Activated naive CD4-positive, alpha-beta T cell treated with Interleukin-2 at 50 U/mL for 16 hours (primary cell): ENCODE measurements around the gene ZFAND2A.
A peak's percentile ranks its signal among the peaks of the same experiment; 100 is the strongest.
"Not testable (repeated sequence)": the region's sequence is repeated elsewhere in the genome, so short reads cannot be mapped to it uniquely, and the experiment has no call there.

Source experiments
- DNase-seq: peaks from one replicate; pipeline ENCODE4 v3.0.0-alpha.2; 2020

The ZFAND2A gene

DNA sequence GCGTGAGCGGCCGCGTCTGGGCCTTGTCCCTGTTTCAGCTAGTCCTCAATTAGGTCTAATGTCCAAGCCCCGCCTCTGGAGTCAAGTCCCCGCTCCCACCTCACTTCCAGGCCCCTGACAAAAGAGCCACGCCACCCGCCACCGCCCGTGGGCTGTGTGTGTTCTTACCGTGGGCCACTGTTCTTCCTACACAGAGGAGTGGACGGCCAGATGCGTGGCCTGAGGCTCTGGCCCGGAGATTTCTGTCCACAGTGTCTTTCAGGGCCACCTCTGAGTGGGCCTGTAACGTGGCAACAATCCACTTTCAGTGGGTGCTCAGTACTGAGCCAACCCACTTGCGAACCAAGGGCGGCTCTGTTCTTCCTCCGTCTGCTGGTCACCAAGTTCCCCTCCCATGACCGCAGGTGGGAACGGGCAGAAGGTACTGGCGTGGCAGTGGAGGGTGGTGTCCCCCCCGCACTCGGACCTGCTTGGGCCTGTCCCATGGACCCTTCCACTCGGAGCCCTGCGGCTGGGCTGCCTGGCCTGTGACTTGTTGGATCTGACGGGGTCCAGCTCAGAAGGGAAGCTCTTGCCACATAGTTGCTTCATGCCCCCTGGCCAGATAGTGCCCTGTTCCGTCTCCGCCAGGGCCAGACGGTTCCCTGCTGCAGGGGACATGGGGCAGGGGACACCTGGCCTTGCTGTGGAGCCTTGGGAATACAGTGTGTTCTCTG, 15.0 kb upstream of the ZFAND2A start:
- DNase-seq, result no peak

DNA sequence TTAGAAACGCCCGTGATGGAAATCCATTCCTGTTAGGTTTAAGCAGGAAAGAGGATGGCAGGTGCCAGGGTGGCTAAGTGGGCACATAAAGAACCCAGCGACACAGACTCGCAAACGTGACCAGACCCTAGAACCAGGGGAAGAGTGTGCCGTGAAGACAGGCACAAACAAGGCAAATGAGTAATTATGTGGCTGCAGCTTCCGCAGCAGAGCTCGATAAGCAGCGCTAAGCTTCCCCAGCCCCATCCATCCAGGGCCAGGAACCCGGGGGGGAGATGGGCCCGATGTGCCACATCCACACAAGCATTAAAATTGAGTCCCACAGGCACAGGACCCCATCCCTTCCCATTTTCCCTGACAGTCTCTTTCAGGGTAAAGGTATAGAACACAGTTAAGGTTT, 14.0 kb upstream of the ZFAND2A start:
- DNase-seq, result no peak

GRCh38 chr7:1172666-1173523, 12.9 kb upstream of the ZFAND2A start:
- no peak for DNase-seq

GRCh38 chr7:1171516-1171915, 11.5 kb upstream of the ZFAND2A start:
- DNase-seq, result not testable (repeated sequence)

DNA sequence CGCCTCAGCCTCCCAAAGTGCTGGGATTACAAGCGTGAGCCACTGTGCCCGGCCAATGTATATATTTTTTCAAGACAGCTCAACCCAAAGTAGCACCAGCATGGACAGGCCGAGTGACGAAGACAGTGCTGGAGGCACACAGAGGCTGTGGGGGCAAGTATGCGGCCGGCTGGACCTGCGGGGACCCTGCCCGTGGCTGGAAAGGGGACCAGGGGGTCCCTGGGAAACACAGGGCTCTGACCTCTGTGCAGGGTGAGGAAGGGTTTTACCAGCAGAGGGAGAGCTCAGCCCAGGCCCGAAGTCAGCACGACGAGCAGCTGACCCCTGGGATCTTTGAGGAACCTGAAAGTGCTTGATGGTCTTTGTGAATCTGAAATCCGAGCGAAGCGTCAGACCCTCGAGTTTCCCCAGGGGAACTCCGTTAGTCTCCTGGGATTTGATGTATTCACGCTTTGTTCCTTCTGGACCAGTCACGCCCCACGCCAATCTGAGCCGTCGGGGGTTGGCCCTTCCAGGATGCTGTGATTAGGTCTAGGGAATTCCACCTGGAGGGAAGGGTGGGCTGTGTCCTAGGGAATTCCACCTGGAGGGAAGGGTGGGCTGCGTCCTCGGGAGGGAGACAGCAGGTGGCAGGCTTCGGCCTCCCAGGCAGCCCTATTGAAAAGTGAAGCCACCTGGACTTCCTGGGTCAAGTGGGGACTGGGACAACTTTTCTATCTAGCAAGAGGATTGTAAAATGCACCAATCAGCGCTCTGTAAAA, 10.9 kb upstream of the ZFAND2A start:
- DNase-seq, result no peak

- DNase-seq, result peak; percentile 76
Measured at GRCh38 chr7:1169409-1170368, 9.7 kb upstream of the ZFAND2A start.

DNA sequence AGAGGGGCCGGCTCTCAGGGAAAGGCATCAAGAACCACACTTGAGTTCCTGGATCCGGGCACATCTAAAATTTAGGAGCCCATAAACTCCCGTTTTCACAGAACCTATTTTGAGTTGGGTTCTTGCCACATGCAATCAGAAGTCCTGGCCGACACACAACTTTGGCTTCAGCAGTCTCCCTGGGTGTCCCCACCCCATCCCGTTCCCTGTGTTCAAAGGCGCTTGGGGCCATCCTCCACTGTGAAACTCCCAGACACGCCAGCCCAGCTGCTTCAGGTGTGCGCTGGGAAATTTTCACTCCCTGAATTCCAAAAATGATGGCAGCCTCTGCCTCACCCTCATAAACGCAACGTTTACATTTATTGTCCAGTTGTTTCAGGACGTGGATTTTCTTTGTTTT, 8.4 kb upstream of the ZFAND2A start:
- no peak for DNase-seq

- DNase-seq, result no peak
Measured at GRCh38 chr7:1164436-1164835, 4.4 kb upstream of the ZFAND2A start.

DNA sequence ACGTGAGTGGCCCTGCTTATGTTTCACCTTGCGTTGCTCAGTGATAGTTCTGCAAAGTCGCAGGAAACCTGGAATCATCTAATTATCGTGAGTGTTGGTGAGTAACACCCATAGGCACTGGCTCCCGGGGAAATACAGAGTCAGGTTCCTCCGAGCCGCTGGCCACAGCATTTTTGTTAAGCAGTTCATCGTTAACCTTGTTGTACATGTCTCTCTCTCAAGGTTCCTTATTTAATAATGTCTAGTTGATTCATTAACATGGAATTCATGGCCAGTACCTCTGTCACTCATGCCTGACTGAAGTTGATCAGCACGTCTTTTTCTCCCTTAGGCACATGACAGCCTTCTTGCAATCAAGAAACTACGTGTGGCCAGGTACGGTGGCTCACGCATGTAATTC, 3.1 kb upstream of the ZFAND2A start:
- no peak for DNase-seq

DNA sequence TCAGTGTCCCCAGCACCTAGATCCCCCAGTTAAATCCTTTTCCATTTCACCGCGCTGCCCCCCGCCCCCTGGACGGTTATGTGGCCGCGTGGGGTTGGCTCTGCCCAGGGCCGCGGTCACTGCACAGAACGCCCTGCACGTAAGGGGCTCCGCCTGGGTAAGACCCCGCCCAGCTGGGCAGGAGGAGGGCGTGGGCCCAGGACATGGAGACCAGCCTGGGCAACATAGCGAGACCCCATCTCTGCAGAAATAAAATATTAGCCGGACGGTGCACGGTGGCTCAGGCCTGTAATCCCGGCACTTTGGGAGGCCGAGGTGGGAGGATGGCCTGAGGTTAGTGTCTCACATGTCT, 650 bp upstream of the ZFAND2A start:
- DNase-seq, result no peak

GRCh38 chr7:1159231-1159630, 765 bp downstream of the ZFAND2A start:
- not testable (repeated sequence) for DNase-seq

GRCh38 chr7:1158203-1159126, 1.5 kb downstream of the ZFAND2A start:
- DNase-seq, result no peak

DNA sequence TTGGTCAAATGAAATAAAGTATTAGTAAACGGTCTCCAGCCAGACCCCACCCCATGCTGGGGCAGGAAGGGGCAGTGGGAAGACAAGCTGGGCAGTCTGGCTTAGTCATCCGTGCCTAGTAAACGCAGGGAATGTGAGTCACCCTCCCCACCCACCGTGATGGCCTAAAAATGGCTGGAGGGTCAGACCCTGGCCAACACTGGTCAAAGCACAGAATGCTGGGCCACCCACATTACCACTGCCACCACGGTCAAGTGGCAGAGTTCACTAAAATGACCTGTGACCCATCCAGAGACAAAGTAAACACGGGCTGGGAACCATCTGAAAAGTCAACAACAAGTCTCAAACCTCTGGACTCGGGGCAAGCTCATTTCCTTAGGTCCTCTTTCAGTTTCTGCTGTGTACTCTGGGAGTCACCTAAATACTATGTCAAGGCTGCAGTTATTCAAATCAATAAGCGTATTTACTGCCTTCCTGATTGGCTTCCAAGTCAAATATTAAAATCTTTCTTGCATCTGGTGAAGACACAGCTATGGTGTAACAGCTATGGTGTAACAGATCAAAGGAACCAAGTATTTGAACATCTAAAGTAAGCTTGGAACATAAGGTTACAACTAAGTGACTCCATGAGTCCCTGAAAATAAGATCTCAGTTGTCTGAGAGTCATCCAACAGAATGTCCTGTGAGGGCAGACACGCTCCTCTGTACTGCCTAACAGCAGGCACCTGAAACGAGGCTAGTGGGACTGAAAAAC, 3.0 kb downstream of the ZFAND2A start:
- DNase-seq, result no peak

- not testable (repeated sequence) for DNase-seq
Measured at GRCh38 chr7:1155818-1156781, 3.9 kb downstream of the ZFAND2A start.

DNA sequence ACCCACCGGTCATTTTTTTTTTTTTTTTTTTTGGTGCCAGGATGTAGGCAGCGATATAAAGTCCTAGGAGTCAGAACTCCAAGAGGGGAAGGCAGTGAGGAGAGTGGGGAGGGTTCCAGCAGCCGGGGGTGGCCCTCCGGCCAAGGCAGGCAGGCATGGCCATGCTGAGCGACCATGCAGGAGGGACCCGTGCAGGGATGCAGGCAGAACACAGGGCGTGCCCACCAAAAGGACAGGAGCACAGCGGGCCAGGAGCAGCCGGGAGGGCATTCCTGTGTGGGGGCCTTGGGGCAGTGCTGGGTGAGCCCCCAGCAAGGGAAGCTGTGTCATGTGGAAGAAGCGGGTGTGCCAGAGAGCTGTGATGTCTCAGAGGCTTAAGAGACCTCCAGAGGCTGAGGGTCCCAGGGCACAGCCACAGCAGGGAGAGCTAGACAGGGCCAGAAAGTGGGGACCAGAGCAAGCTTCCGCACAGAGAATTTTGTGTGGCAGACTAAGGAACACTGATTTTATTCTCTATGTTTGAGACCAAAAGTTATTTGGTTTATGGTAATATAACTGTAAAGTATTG, 5.7 kb downstream of the ZFAND2A start:
- no peak for DNase-seq

DNA sequence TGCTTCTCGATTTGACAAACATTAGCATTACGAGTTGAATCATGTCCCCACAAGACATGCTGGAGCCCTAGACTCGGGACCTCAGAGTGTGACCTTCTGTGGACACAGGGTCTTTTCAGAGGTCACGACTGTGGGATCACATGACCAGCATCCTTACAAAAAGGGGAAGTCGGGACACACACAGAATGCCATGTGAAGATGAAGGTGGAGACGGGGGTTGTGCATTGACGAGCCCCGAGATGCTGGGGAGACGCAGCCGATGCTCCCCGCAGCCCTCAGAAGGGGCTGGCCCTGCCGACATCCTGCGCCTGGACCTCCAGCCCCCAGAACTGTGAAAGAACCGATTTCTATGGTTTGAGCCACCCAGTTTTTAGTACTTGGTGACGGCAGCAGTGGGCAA, 7.5 kb downstream of the ZFAND2A start:
- DNase-seq, result no peak

- DNase-seq, result no peak
Measured at GRCh38 chr7:1151653-1152425, 8.2 kb downstream of the ZFAND2A start.

DNA sequence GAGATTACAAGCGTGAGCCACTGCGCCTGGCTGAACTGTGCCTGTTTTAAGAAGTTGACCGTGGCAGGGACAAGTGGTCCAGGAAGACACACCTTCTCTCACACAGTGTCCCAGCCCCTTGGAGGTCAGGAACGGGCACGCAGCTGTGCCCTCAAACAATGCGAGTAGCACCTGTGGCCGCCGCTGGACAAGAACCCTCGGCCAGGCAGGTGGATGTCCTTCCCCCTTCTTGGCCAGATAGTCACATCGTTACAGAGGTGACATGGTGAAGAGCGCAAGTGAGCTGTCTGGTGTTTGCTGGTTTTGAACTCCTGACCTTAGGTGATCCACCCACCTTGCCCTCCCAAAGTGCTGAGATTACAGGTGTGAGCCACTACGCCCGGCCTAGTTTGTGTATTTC, 8.8 kb downstream of the ZFAND2A start:
- no peak for DNase-seq
